ENCODE data around the gene AHNAK2. TPM values are rescaled to one million over a fixed set of nuclear protein-coding genes. Genes with fewer than 3 reads are reported as not detected.

Gene AHNAK2
- total and polyA plus RNA-seq, 2 experiments from 2014 or later, result 1.8 to 4.6 TPM

GRCh38 chr14:104965561-104966231, 12.5 kb downstream of the AHNAK2 start:
- no peak overlapping the region for H3K4me3 ChIP-seq
- H3K27ac ChIP-seq, result no peak overlapping the region
- TF ChIP-seq EZH2 (IDR thresholded peaks at IDR 0.05; ENCODE audit: borderline replicate concordance) (no peak), CTCF (IDR thresholded peaks at IDR 0.05; ENCODE audit: poor library complexity) (no peak), EZH2phosphoT487 (IDR thresholded peaks at IDR 0.05; ENCODE audit: low read depth, severe bottlenecking, unreplicated experiment) (no peak)
- no peaks in the 10 kb centered on the region for H3K79me2 ChIP-seq
- H2AFZ ChIP-seq, result no peak overlapping the region
- no peak for DNase-seq (ENCODE audit: low spot score)
- no peak overlapping the region for H3K4me2 ChIP-seq
- H3K36me3 ChIP-seq (replicated peaks; ENCODE audit: insufficient read depth, low read depth), result no peaks in the 10 kb centered on the region
- no peaks in the 10 kb centered on the region for H3K9me3 ChIP-seq (ENCODE audit: low read depth)
- peaks cover 30% of the 10 kb centered on the region for H3K4me1 ChIP-seq (ENCODE audit: insufficient read depth)
- no peaks in the 10 kb centered on the region for H3K9me2 ChIP-seq (replicated peaks; ENCODE audit: insufficient read depth)
- H3K27me3 ChIP-seq, result peaks cover 4% of the 10 kb centered on the region
- H4K20me1 ChIP-seq (ENCODE audit: insufficient read depth, poor library complexity, severe bottlenecking), result no peaks in the 10 kb centered on the region
- WGBS (ENCODE audit: low lambda C conversion rate, missing lambda C conversion rate), result 90% methylated on average over 9 of the region's 13 CpGs

GRCh38 chr14:104964546-104964945, 13.6 kb downstream of the AHNAK2 start:
- WGBS (ENCODE audit: low lambda C conversion rate, missing lambda C conversion rate), result 87% methylated on average over 7 of the region's 7 CpGs
- TF ChIP-seq CTCF (IDR thresholded peaks at IDR 0.05; ENCODE audit: poor library complexity) (no peak), EZH2phosphoT487 (IDR thresholded peaks at IDR 0.05; ENCODE audit: low read depth, severe bottlenecking, unreplicated experiment) (no peak), EZH2 (IDR thresholded peaks at IDR 0.05; ENCODE audit: borderline replicate concordance) (no peak)
- no peaks in the 10 kb centered on the region for H4K20me1 ChIP-seq (ENCODE audit: insufficient read depth, poor library complexity, severe bottlenecking)
- H3K79me2 ChIP-seq, result no peaks in the 10 kb centered on the region
- peaks cover 26% of the 10 kb centered on the region for H3K4me1 ChIP-seq (ENCODE audit: insufficient read depth)
- no peak for DNase-seq (ENCODE audit: low spot score)
- no peak overlapping the region for H3K27ac ChIP-seq
- no peaks in the 10 kb centered on the region for H3K9me2 ChIP-seq (replicated peaks; ENCODE audit: insufficient read depth)
- no peak overlapping the region for H3K4me3 ChIP-seq
- H3K27me3 ChIP-seq, result peaks cover 4% of the 10 kb centered on the region
- H3K4me2 ChIP-seq, result no peak overlapping the region
- no peak overlapping the region for H2AFZ ChIP-seq
- H3K36me3 ChIP-seq (replicated peaks; ENCODE audit: insufficient read depth, low read depth), result no peaks in the 10 kb centered on the region
- H3K9me3 ChIP-seq (ENCODE audit: low read depth), result no peaks in the 10 kb centered on the region

- Histone ChIP-seq H4K20me1 (ENCODE audit: insufficient read depth, poor library complexity, severe bottlenecking) (no peaks in the 10 kb centered on the region), H3K36me3 (replicated peaks; ENCODE audit: insufficient read depth, low read depth) (no peaks in the 10 kb centered on the region), H3K4me3 (no peak overlapping the region), H3K4me1 (ENCODE audit: insufficient read depth) (no peaks in the 10 kb centered on the region), H3K27ac (no peak overlapping the region), H3K4me2 (no peak overlapping the region), H3K79me2 (no peaks in the 10 kb centered on the region), H3K9me2 (replicated peaks; ENCODE audit: insufficient read depth) (no peaks in the 10 kb centered on the region), H2AFZ (no peak overlapping the region), H3K9me3 (ENCODE audit: low read depth) (no peaks in the 10 kb centered on the region), H3K27me3 (no peaks in the 10 kb centered on the region)
- 83% methylated on average over 25 of the region's 25 CpGs for WGBS (ENCODE audit: low lambda C conversion rate, missing lambda C conversion rate)
- no peak for TF ChIP-seq EZH2phosphoT487 (IDR thresholded peaks at IDR 0.05; ENCODE audit: low read depth, severe bottlenecking, unreplicated experiment)
- no peak for TF ChIP-seq EZH2 (IDR thresholded peaks at IDR 0.05; ENCODE audit: borderline replicate concordance)
- TF ChIP-seq CTCF (IDR thresholded peaks at IDR 0.05; ENCODE audit: poor library complexity), result no peak
- no peak for DNase-seq (ENCODE audit: low spot score)
Observed at GRCh38 chr14:104957146-104958113, 20.7 kb downstream of the AHNAK2 start.

Data from hepatocyte (in vitro differentiated cells).